SHP77 (cell line): ENCODE results near the gene FADS1.

ENCODE experiments used
- DNase-seq, 2 experiments: peaks; one replicate each; lab custom pipeline; 2025; lab: John Stamatoyannopoulos, UW

Gene FADS1

DNA sequence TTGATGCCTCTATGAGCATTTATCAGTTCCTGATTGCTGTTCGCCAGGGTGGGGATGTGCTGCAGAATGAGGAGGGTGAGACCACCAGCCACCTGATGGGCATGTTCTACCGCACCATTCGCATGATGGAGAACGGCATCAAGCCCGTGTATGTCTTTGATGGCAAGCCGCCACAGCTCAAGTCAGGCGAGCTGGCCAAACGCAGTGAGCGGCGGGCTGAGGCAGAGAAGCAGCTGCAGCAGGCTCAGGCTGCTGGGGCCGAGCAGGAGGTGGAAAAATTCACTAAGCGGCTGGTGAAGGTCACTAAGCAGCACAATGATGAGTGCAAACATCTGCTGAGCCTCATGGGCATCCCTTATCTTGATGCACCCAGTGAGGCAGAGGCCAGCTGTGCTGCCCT is 21.3 kb downstream of the FADS1 start:
- DNase-seq: no peak

DNA sequence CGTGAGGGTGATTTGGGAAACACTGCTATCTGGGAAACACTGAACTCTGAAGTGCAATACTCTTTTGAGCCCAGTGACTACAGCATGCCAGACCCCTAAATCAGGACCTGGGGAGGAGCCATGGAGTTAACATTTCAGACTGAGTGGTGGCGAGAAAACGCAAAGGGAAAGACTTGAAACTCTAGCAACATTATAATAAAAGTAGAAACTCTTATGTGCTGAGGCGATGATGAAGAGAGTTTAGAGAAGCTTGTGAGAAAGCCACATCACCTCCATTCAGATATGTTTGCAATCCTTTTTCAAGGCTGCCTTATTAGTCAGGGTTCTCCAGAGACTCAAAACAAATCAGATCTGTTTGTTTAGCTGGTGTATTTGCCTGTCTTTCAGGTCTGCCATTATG is 22.2 kb downstream of the FADS1 start:
- DNase-seq: no peak

DNA sequence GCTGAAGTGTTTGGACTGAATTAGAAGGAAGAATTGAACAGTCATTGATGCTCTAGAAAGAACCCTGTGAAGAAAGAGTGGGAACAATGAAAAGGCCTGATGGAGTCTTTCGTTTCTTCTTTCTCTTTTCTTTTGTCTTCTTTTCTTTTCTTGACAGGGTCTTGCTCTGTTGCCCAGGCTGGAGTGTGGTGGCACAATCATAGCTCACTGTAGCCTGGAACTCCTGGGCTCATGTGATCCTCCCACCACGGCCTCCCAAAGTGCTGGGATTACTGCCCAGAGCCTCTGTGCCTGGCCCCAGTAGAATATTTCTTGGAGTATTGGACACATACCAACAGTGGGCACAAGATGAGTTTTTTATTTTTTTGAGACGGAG is 23.0 kb downstream of the FADS1 start:
- no peak for DNase-seq

DNA sequence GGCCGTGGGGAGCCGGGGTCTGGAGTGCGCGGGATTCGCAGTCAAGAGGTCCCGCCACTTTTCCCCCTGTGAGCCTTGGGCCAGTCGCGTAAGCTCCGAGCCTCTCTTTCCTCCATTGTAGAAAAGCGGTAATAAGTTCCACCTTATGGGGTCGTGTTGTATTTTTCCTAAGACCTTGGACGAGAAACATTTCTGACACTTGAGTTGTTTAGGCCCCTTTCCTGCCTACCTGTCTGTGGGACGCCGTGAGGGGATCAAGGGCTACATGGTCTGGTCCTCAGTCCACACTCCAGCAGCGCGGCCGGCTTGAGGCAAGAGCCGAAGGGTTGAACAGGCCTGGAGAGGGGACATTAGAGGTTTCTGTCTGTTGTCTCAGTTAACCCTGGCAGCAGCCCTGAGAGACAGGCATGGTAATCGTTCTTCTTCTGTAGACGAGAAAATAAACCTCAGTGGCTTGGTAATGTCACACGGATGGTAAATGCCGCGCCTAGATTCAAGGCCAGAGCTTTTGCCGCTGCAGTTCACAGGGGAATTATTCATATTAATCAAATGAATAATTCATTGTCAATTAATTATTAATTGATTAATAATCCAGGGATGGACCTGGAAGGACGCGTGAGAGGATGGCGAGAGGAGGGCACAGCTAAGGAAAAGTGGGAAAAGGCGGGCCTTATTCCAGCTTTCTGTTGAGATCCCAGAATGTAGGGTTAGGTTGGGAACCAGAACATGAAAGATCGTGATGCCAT is 23.5 kb downstream of the FADS1 start:
- no peak for DNase-seq

DNA sequence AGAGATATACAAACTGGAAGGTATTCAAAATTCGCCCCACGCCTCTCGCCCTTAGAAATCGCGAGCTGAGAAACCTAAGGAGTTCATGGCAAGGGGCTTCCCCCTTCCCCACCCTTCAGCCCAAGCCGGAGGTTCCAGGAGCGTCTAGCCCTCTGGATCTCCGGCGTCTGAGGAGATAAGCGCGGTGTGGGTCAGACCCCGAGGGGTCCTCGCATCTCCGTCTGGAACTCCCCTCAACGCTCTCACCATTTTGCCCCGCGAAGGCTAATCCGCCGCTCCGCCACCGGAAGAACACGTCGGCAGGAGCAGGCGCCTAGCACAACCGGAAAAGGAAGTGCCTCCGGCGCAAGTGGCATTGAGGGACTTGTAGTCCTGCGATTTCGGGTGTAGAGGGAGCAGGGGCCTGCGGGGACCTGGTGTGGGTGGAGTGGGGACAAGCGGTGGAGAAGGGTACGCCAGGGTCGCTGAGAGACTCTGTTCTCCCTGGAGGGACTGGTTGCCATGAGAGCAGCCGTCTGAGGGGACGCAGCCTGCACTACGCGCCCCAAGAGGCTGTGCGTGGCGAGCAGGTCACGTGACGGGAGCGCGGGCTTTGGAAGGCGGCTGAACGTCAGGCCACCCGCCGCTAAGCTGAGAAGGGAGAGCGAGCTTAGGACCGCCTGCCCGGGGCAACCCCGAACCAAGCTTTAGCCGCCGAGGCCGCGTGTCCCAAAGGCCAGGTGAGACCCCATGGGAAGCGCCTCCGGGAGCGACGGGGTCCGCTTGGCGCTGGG is 24.3 kb downstream of the FADS1 start, which contains the start of the genes FEN1 and TMEM258:
FEN1 (plus strand) TSS at position 602 of the 773 bp plus-strand sequence. CDS start 2,451 bp downstream, outside the sequence.
TMEM258 (minus strand) TSS at position 290 of the 773 bp plus-strand sequence; CDS start at position 249, 41 bp downstream.
- peak; percentile 88 to 92 for DNase-seq

DNA sequence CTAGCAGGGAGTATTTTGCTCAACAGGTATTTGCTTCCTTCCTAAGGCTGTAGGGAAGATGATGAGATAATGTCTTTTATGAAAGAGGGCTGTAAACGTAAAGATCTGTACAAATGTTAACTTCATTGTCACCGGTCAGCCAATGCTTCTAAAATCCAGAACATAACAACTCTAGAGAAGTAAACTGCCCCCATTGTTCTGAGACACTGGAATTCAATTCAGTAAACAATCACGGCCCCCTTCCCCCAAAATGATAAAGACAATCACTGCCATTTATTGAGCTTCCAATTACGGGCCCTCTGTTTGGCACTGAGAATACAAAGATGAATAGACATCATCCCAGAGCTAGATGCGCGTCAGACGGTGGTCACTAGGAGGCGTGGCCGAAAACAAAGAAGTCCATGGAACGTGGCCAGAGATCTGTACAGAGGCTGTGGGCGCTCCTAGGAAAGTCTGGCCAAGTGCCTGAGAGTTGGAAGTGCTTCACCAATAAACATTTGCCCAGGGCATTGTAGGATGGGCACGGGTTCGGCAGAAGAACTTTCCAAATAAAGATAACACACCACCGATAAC is 25.0 kb downstream of the FADS1 start:
- DNase-seq: peak; percentile 59 to 75

DNA sequence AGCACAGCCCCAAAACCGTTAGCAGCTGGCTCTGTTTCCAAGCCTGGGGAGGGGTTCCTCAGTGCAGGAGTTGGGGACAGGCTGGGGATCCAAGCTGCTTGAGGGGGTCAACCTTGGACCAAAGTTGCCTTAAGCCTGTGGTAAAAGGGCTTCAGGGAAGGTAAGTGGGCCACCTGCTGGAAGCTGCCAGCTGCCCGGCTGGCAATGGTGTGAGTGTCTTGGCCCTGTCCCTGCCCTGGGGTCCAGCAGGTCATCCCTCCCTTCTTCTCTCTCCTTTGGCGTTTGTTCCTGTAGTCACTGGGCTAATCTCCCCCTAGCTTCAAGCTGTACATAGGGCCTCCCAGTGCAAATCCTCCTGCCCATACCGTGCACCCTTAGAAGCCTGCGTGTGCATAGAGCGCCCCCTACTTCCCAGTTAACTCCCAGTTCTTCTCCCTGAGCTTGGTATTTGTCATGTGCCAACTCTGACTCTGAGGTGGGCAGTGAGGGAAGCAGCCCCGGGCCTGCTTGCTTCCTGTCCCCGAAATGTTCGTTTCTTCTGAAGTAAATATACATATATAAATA is 28.8 kb downstream of the FADS1 start:
- DNase-seq: peak; percentile 31 to 39

DNA sequence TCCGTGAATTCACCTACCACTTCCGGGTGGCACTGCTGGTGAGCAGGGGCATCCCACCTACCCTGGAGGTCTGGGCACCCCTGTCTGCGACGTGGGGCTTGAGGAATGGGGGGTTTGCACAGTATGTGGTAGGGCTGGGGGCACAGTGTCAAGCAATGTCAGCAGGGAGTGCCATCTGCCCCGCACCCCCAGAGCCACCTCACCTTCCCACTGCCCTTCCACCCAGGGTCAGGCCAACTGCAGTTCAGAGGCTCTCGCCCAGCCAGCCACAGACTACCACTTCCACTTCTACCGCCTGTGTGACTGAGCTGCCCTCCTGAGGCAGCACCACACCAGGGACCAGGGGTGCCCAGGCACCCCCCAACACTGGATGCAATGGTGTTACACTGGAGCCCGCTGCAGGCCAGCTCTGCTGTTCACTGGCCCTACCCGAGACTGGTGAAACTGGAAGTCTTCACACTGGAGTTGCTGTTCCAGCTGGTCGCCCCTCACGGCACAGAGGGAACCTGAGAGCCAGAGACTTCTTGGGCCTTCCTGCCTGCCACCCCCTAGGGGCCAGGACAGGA is 30.9 kb downstream of the FADS1 start:
- DNase-seq: no peak

DNA sequence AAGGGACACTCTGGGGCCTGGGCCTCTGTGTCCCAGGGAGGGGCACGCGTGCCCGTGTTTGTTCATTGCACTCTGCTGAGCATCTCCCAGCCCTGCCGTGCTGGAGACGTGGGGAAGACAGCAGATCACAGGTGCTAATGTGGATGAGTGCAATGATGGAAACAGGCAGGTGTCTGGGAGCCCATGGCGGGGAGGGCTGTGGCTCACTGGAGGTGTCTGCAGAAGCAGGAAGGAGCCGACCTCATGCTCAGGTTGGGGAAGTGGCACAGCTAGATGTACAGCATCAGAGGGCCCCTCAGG is 32.3 kb downstream of the FADS1 start:
- no peak for DNase-seq

DNA sequence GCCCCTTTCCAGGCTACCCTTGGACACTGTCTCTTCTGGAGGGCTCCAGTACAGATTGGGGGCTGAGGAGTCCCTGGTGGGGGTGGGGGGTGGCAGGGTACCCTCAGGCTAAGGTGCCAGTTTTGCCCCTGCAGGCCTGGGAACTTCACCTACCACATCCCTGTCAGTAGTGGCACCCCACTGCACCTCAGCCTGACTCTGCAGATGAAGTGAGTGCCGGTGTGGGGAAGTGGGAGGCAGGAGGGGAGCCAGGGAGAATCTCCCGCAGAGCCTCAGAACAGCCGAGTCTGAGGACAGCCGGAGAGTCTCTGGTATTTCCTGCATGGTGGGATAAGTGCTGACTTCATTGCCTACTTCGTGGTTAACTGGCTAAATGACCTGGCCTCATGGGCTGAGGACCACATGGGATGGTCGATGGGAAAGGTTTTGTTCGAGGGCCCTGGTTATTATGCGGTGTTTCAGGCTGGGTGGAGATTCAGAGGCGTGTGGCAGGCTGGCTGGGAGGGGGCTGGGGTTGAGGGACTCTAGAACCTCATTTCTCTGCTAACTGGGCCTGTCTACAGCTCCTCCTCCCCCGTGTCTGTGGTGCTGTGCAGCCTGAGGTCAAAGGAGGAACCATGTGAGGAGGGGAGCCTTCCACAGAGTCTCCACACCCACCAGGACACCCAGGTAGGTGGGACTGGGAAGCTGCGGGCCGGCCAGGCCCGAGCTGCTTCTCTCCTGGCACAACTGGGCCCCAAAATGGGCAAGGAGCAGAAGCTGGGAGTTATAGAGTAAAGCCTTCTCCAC is 32.9 kb downstream of the FADS1 start:
- DNase-seq: no peak

DNA sequence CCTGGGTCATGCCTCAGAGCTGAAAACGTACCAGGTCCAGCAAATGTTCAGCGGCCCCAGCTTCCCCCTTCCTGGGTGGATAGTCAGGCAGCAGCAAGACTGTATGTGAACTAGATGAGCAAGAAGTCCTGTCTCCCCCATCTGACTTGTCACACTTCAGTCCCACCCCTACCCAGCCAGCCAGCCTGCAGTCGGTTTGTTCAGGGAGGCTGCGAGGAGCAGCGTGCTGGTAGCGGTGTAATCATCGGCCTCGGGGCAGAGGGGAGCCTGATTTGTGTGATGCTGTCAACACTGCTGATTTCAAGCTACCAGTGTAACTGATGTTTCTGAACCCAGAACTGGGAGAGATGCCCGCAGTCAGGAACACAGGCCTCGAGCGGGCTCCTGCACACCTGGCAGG is 34.0 kb downstream of the FADS1 start:
- no peak for DNase-seq

DNA sequence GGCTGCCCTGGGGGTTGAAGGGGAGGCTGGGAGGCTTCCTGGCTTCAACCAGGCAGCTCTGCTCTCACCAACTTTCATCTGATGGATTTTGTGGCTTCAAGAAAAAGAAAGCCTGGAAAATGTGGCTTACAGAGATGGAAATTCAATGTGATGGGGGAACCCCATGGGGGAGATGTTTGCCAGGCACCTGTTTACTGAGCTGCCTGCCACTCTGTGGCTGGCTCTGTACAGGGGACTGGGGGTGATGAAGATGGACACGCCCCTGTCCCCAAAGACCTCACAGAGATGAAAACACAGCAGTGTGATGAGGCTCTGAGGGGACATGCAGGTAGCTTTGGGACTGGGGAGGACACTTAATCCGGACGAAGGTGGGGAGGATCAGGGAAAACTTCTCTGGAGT is 34.5 kb downstream of the FADS1 start:
- DNase-seq: no peak

DNA sequence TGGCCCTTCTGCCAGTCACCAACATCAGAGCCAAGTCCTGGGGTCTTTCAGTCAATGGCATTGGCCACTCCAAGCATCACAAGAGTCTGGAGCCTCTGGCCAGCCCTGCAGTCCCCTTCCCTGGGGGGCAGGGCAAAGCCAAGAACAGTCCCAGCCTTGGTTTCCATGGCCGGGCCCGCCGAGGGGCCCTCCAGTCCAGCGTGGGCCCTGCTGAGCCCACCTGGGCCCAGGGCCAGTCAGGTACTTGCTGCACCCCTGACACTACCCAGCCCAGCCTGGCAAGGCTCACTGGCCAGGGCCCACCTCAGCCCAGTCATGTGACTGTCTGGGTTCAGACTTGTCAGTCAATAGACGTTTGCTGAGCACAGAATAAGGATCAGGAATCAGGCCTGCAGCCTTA is 35.2 kb downstream of the FADS1 start:
- DNase-seq: no peak

DNA sequence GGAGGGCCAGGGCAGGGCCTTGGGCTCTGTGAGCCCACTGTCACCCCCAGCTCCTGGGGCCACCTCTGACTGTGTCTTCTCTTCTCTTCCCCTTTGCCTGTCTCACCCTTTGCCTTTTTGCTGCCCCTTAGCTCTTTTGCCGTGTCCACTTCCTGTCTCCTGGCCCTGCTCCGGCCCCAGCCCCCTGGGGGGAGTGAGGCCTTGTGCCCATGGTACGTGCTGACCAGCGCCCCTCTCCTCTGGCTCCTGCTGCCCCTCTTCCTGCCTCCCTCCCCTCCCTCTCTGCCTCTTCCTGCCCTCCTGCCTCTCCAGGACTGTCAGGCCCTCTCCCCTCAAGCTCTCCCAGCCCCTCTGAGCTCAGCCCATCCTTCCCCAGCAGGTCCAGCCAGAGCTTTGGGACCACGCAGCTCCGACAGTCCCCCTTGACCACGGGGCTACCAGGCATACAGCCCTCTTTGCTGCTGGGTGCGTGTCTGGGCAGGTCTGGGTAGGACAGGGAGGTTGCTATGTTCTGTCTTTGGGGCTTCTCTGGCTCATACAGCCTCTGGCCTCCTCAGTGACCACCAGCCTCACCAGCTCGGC is 36.1 kb downstream of the FADS1 start:
- no peak for DNase-seq

DNA sequence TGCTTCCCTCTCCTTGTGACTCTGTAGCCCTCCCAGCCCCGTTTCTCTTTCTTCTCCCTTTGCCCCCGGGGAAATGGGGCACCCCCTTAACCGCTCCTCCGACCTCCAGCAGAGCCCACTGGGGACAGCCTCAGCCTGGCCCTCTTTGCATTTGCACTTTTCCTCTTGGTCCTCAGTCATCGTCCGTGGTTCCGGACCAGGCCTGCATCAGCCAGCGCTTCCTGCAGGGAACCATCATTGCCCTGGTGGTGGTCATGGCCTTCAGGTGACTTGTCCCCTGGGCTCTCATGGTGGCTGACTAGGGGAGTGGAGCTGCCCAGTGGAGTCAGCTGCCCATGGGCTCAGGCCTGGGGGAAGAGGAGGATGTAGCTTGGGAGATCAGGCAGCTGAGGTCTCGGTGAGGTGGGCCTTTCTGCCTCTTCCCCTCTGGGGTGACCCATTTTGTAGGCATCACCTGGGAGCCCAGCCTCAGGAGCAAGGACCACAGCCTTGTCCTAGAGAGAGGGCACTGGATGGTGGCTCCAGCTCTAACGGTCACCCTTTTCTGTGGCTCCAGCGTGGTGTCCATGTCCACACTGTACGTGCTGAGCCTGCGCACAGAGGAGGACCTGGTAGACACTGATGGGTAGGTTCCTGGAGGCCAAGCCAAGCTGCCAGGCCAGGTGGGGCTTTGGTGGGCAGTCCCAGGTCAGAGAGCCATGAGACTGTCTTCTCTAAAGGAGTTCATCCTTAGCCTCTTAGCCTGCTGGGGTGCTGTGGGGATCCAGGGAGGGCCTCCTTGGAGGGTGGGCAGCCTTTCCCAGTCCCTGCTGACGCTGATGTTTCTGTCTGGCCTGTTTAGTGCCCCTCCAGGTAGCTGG is 36.9 kb downstream of the FADS1 start:
- no peak for DNase-seq

DNA sequence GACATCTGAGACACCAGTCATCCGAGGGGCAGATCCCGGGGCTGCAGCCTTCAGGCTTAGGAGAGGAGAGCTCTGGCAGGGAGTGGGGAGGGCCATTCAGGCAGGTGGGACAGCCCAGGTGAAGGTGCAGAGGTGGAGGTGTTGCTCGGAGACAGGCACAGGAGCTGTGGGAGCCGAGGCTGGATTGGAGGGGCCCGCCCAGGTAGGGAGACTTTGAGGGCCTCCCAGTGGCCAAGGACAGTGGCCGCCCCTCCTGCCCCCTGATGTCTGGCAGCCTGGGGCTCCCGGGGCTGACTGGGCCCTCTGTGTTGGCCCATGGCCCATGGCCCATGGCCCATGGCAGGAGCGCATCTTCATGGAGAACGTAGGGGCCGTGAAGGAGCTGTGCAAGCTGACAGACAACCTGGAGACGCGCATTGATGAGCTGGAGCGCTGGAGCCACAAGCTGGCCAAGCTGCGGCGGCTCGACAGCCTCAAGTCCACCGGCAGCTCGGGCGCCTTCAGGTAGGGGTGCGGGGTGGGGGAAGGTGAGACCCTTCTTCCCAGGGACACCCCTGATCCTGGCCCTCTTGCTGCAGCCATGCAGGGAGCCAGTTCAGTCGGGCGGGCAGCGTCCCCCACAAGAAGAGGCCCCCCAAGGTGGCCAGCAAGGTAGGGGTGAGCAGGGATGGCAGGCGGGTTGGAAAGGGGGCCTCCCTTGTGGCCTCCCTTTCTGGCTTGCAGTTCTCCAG is 37.7 kb downstream of the FADS1 start:
- no peak for DNase-seq

DNA sequence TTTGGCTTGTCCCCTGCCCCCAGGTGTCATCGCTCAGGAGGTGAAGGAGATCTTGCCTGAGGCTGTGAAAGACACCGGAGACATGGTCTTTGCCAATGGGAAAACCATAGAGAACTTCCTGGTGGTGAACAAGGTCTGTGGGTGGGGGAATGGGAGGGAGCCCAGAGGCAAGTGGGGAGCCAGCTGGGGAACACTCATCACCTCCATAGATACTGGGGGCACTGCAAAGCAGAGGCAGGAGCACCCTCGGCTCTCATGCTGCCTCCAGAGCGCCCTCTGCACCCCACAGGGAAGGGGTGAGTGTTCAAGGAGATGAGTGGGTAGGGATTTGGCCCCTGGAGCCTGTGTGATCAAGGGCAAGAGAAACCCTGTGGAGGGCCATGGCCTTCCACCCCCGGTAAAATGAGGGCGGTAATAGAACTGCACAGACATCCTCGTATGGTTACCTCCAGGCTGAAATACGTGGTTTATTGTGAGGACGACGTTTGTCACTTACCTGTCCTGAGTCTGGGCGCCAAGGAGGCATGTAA is 38.4 kb downstream of the FADS1 start:
- DNase-seq: no peak

DNA sequence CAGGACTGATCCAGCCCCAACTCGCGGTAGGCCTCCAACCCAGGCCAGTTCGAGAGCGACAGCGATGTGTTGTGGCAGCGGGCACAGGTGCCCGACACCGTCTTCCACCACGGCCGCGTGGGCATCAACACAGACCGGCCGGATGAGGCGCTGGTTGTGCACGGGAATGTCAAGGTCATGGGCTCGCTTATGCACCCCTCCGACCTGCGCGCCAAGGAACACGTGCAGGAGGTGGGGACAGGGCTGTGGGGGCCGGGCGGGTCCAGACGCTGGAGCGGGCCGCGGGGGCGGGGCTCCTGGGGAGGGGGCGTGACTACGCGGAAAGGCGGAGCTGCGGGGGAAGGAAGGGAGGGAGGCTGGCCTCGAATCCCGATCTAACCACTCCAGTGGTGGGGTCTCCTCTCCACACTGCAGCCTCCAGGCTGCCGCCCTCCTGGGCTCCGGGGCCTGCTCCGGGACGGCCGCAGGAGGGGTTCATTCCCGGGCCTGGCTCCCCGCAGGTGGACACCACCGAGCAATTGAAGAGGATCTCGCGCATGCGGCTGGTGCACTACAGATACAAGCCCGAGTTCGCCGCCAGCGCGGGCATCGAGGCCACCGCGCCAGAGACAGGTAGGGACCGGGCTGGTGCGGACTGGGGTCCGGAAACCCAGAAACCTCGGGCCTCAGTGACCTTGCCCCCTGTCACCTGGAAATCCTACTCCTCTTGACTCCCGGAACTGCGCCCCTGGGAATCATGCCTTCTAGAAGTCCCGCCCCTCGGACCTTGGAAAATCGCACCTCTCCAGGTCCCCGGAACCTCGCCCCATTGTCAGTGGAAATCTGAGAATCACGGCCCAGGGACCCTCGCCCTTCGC is 39.3 kb downstream of the FADS1 start:
- DNase-seq: no peak
